Astrocyte (in vitro differentiated cells and primary cell): ENCODE measurements around the gene HJURP. TPM values are rescaled to one million over a fixed set of nuclear protein-coding genes. Genes with fewer than 3 reads are reported as not detected.
A peak's percentile ranks its signal among the peaks of the same experiment; 100 is the strongest.

Source experiments
- DNase-seq: peaks from one replicate; pipeline ENCODE4 v3.0.0-alpha.2; 2010; ENCODE audit warnings: low read depth
- FAIRE-seq: peaks from 2 replicates; lab custom pipeline; 2011; peaks lifted over from hg19 to GRCh38; lab: Jason Lieb, UNC
- H2AFZ ChIP-seq: 2 replicates; pipeline ENCODE4 v1.6.0; 2012; ENCODE audit warnings: low read depth, low read length, inconsistent platforms
- H3K27ac ChIP-seq: 2 replicates; pipeline ENCODE4 v1.5.1; 2011; ENCODE audit warnings: low read depth, low read length, inconsistent platforms
- H3K27me3 ChIP-seq: 2 replicates; pipeline ENCODE4 v1.6.0; 2011; ENCODE audit warnings: low read length, inconsistent platforms; ENCODE audit not compliant: insufficient read depth
- H3K36me3 ChIP-seq: 2 replicates; pipeline ENCODE4 v1.5.1; 2011; ENCODE audit warnings: low read length, inconsistent platforms; ENCODE audit not compliant: insufficient read depth
- H3K4me1 ChIP-seq: 2 replicates; pipeline ENCODE4 v1.5.1; 2011; ENCODE audit warnings: low read length, inconsistent platforms; ENCODE audit not compliant: insufficient read depth
- H3K4me2 ChIP-seq: 2 replicates; pipeline ENCODE4 v1.6.0; 2012; ENCODE audit warnings: low read length, inconsistent platforms
- H3K4me3 ChIP-seq: 2 replicates; pipeline ENCODE4 v1.5.1; 2011; ENCODE audit warnings: low read depth, mild to moderate bottlenecking, low read length, inconsistent platforms; ENCODE audit not compliant: insufficient read depth
- H3K79me2 ChIP-seq: 2 replicates; pipeline ENCODE4 v1.6.0; 2012; ENCODE audit warnings: mild to moderate bottlenecking, low read length, inconsistent platforms; ENCODE audit not compliant: insufficient read depth
- H3K9ac ChIP-seq: 2 replicates; pipeline ENCODE4 v1.6.0; 2012; ENCODE audit warnings: mild to moderate bottlenecking, low read length, inconsistent platforms
- H3K9me3 ChIP-seq: 2 replicates; pipeline ENCODE4 v1.5.1; 2012; ENCODE audit warnings: low read depth, mild to moderate bottlenecking, low read length, inconsistent platforms; ENCODE audit not compliant: insufficient read depth
- H4K20me1 ChIP-seq: 2 replicates; pipeline ENCODE4 v1.6.0; 2012; ENCODE audit warnings: low read length, inconsistent platforms; ENCODE audit not compliant: insufficient read depth
- H3K27ac Mint-ChIP-seq: one replicate; pipeline ENCODE4 v1.8.0; 2021; ENCODE audit warnings: mild to moderate bottlenecking, mixed read lengths; ENCODE audit not compliant: unreplicated experiment
- H3K27me3 Mint-ChIP-seq: one replicate; pipeline ENCODE4 v1.8.0; 2021; ENCODE audit warnings: low read depth, mixed read lengths; ENCODE audit not compliant: unreplicated experiment
- H3K36me3 Mint-ChIP-seq: one replicate; pipeline ENCODE4 v1.8.0; 2021; ENCODE audit warnings: low read depth, mixed read lengths; ENCODE audit not compliant: unreplicated experiment
- H3K4me1 Mint-ChIP-seq: one replicate; pipeline ENCODE4 v1.8.0; 2021; ENCODE audit warnings: low read depth, mixed read lengths; ENCODE audit not compliant: unreplicated experiment
- H3K4me3 Mint-ChIP-seq: one replicate; pipeline ENCODE4 v1.8.0; 2021; ENCODE audit warnings: mild to moderate bottlenecking, moderate library complexity, mixed read lengths; ENCODE audit not compliant: unreplicated experiment
- H3K9me3 Mint-ChIP-seq: one replicate; pipeline ENCODE4 v1.8.0; 2021; ENCODE audit warnings: mild to moderate bottlenecking, mixed read lengths; ENCODE audit not compliant: unreplicated experiment
- CTCF ChIP-seq: IDR thresholded peaks from 2 replicates; pipeline ENCODE4 v1.5.1; 2011; ENCODE audit warnings: low read depth, mild to moderate bottlenecking, inconsistent platforms, low read length, moderate library complexity; ENCODE audit not compliant: insufficient read depth
- EZH2 ChIP-seq: IDR thresholded peaks from 2 replicates; pipeline ENCODE4 v1.6.1; 2012; ENCODE audit warnings: mild to moderate bottlenecking, low read length, inconsistent platforms; ENCODE audit not compliant: insufficient read depth
- total RNA-seq: library from RNA; stranded (reverse); gene quantifications from 2 replicates; pipeline ENCODE4 v1.2.1, GENCODE V29; 2021

Gene HJURP
- total RNA-seq, 1 donor from 2014 or later: 5.9 TPM

GRCh38 chr2:233815861-233816260 is 38.5 kb downstream of the HJURP start:
- FAIRE-seq (no peak), DNase-seq (peak; percentile 20)
- TF ChIP-seq CTCF (no peak), EZH2 (no peak)
- Histone ChIP-seq H3K79me2 (no peaks in the 10 kb centered on the region), H4K20me1 (no peaks in the 10 kb centered on the region), H3K27ac (no peak overlapping the region), H3K36me3 (no peaks in the 10 kb centered on the region), H3K27me3 (peaks cover 2% of the 10 kb centered on the region), H2AFZ (no peak overlapping the region), H3K4me2 (no peak overlapping the region), H3K9ac (no peak overlapping the region), H3K9me3 (no peaks in the 10 kb centered on the region), H3K4me1 (no peaks in the 10 kb centered on the region), H3K4me3 (no peak overlapping the region)
- Mint-ChIP-seq H3K4me3 (no peak overlapping the region), H3K4me1 (no peaks in the 10 kb centered on the region), H3K9me3 (no peaks in the 10 kb centered on the region), H3K36me3 (no peaks in the 10 kb centered on the region), H3K27ac (no peak overlapping the region), H3K27me3 (peaks cover 30% of the 10 kb centered on the region)

- no peak overlapping the region for H3K4me3 ChIP-seq
- no peaks in the 10 kb centered on the region for H3K36me3 ChIP-seq
- H3K9ac ChIP-seq: no peak overlapping the region
- Mint-ChIP-seq H3K4me1 (no peaks in the 10 kb centered on the region), H3K36me3 (no peaks in the 10 kb centered on the region), H3K27me3 (peaks cover 28% of the 10 kb centered on the region), H3K4me3 (no peak overlapping the region), H3K27ac (no peak overlapping the region), H3K9me3 (no peaks in the 10 kb centered on the region)
- no peak overlapping the region for H3K27ac ChIP-seq
- H3K4me1 ChIP-seq: no peaks in the 10 kb centered on the region
- DNase-seq (no peak), FAIRE-seq (no peak)
- no peaks in the 10 kb centered on the region for H4K20me1 ChIP-seq
- H3K79me2 ChIP-seq: no peaks in the 10 kb centered on the region
- no peak overlapping the region for H3K4me2 ChIP-seq
- no peak overlapping the region for H2AFZ ChIP-seq
- no peaks in the 10 kb centered on the region for H3K9me3 ChIP-seq
- peaks cover 4% of the 10 kb centered on the region for H3K27me3 ChIP-seq
- no peak for TF ChIP-seq EZH2
- no peak for TF ChIP-seq CTCF
Measured at GRCh38 chr2:233814056-233814835, 40.1 kb downstream of the HJURP start.

- H3K27me3 Mint-ChIP-seq: peaks cover 34% of the 10 kb centered on the region
- DNase-seq: no peak
Measured at GRCh38 chr2:233813236-233814055, 40.9 kb downstream of the HJURP start.

More at GRCh38 chr2:233813236-233814055, 40.9 kb downstream of the HJURP start:
- Mint-ChIP-seq H3K4me3 (no peak overlapping the region), H3K9me3 (no peaks in the 10 kb centered on the region), H3K27ac (no peak overlapping the region), H3K36me3 (no peaks in the 10 kb centered on the region), H3K4me1 (no peaks in the 10 kb centered on the region)
- Histone ChIP-seq H3K9me3 (no peaks in the 10 kb centered on the region), H2AFZ (no peak overlapping the region), H3K4me3 (no peak overlapping the region), H3K79me2 (no peaks in the 10 kb centered on the region), H3K4me2 (no peak overlapping the region), H4K20me1 (no peaks in the 10 kb centered on the region), H3K27ac (no peak overlapping the region), H3K9ac (no peak overlapping the region), H3K27me3 (peaks cover 4% of the 10 kb centered on the region), H3K36me3 (no peaks in the 10 kb centered on the region), H3K4me1 (no peaks in the 10 kb centered on the region)
- FAIRE-seq: no peak
- TF ChIP-seq CTCF: no peak
- no peak for TF ChIP-seq EZH2
